GM23248 (cell line): ENCODE measurements around the gene MEGF9. TPM values are rescaled to one million over a fixed set of nuclear protein-coding genes. Genes with fewer than 3 reads are reported as not detected.
"Not testable (repeated sequence)": the region's sequence is repeated elsewhere in the genome, so short reads cannot be mapped to it uniquely, and the experiment has no call there.

ENCODE experiments used
- DNase-seq: peaks from one replicate; pipeline ENCODE4 v3.0.0-alpha.2; 2015
- H2AFZ ChIP-seq: fragments of 200-600 bp; sonication (generic); 2 replicates; pipeline ENCODE4 v1.6.1; 2016; ENCODE audit warnings: antibody characterized with exemption
- H3F3A ChIP-seq: fragments of 200-600 bp; sonication (generic); 2 replicates; pipeline ENCODE4 v1.6.1; 2016; ENCODE audit warnings: mild to moderate bottlenecking, antibody characterized with exemption, mixed run types; ENCODE audit not compliant: insufficient read depth
- H3K27ac ChIP-seq: fragments of 200-600 bp; sonication (generic); 2 replicates; pipeline ENCODE4 v1.5.1; 2016; ENCODE audit warnings: mild to moderate bottlenecking
- H3K27me3 ChIP-seq: fragments of 200-600 bp; sonication (generic); replicated peaks from 2 replicates; pipeline ENCODE4 v1.6.1; 2016; ENCODE audit warnings: mild to moderate bottlenecking; ENCODE audit not compliant: insufficient read depth
- H3K36me3 ChIP-seq: fragments of 200-600 bp; sonication (generic); 2 replicates; pipeline ENCODE4 v1.6.1; 2016; ENCODE audit warnings: low read depth, mild to moderate bottlenecking
- H3K4me1 ChIP-seq: fragments of 200-600 bp; sonication (generic); 2 replicates; pipeline ENCODE4 v1.6.1; 2016; ENCODE audit warnings: mild to moderate bottlenecking; ENCODE audit not compliant: insufficient read depth
- H3K4me2 ChIP-seq: fragments of 200-600 bp; sonication (generic); one replicate; pipeline ENCODE4 v1.6.1; 2016; ENCODE audit warnings: mild to moderate bottlenecking; ENCODE audit not compliant: unreplicated experiment
- H3K4me3 ChIP-seq: fragments of 200-600 bp; sonication (generic); 2 replicates; pipeline ENCODE4 v1.5.1; 2016; ENCODE audit warnings: mild to moderate bottlenecking
- H3K79me2 ChIP-seq: fragments of 200-600 bp; sonication (generic); 2 replicates; pipeline ENCODE4 v1.6.1; 2016; ENCODE audit warnings: mild to moderate bottlenecking; ENCODE audit not compliant: insufficient read depth
- H3K9ac ChIP-seq: fragments of 200-600 bp; sonication (generic); 2 replicates; pipeline ENCODE4 v1.6.1; 2016; ENCODE audit warnings: mild to moderate bottlenecking
- H3K9me2 ChIP-seq: fragments of 200-600 bp; sonication (generic); 2 replicates; pipeline ENCODE4 v1.6.1; 2016; ENCODE audit warnings: mixed run types, mild to moderate bottlenecking, moderate library complexity; ENCODE audit not compliant: insufficient read depth
- H3K9me3 ChIP-seq: fragments of 200-600 bp; sonication (generic); one replicate; pipeline ENCODE4 v1.6.1; 2017; ENCODE audit warnings: low read depth
- H4K20me1 ChIP-seq: fragments of 200-600 bp; sonication (generic); 2 replicates; pipeline ENCODE4 v1.6.0; 2016; ENCODE audit not compliant: insufficient read depth
- EZH2 ChIP-seq: fragments of 200-600 bp; sonication (generic); IDR thresholded peaks from 2 replicates; pipeline ENCODE4 v1.6.1; 2018; ENCODE audit warnings: antibody characterized with exemption, mild to moderate bottlenecking; ENCODE audit not compliant: insufficient read depth, poor library complexity, severe bottlenecking
- EZH2phosphoT487 ChIP-seq: fragments of 200-600 bp; sonication (generic); IDR thresholded peaks from 2 replicates; pipeline ENCODE4 v1.6.1; 2018; ENCODE audit warnings: antibody characterized with exemption, moderate library complexity, mild to moderate bottlenecking, low read depth; ENCODE audit not compliant: insufficient read depth
- WGBS, 2 experiments: methylation state at CpG; one replicate each; pipeline ENCODE4 v1.1.6; 2015 to 2017; ENCODE audit warnings: low lambda C conversion rate in 2 of 2, low coverage in 1 of 2; ENCODE audit errors: missing lambda C conversion rate in 2 of 2; 5-methylcytosine and 5-hydroxymethylcytosine counted together
- in situ Hi-C: fragments of 300-500 bp; cut with MboI; formaldehyde crosslinking; loops from 2 replicates; pipeline ENCODE4 v1.15.0; 2020
- polyA plus RNA-seq: library from polyadenylated mRNA; unstranded; fragments of >200 nt; fragmentation: Nextera tagmentation; extraction: Ambion mirVana; gene quantifications from 2 replicates; pipeline ENCODE4 v1.2.1, GENCODE V29; 2016
- total RNA-seq: library from RNA; depleted of rRNA; stranded (reverse); fragments of >200 nt; shearing (Covaris generic); gene quantifications from 2 replicates; pipeline ENCODE4 v1.2.3, GENCODE V29; 2014

The MEGF9 gene
- total and polyA plus RNA-seq, 2 experiments from 2014 or later, result 2.1 to 3.8 TPM

GRCh38 chr9:120750421-120750820 lies 36.2 kb upstream of the MEGF9 start:
- no peak overlapping the region for H3K27ac ChIP-seq
- H3F3A ChIP-seq, result no peaks in the 10 kb centered on the region
- H3K27me3 ChIP-seq, result no peaks in the 10 kb centered on the region
- H3K4me1 ChIP-seq, result 0 out of 2 replicates have a peak, but pooled peaks cover 5% of the 10 kb centered on the region
- no peak overlapping the region for H3K4me2 ChIP-seq
- no peaks in the 10 kb centered on the region for H3K79me2 ChIP-seq
- WGBS, 2 experiments, result 95 to 98% methylated on average over 5 of the region's 5 CpGs
- H3K36me3 ChIP-seq, result no peaks in the 10 kb centered on the region
- no peaks in the 10 kb centered on the region for H4K20me1 ChIP-seq
- DNase-seq, result peak; percentile 39
- no peaks in the 10 kb centered on the region for H3K9me3 ChIP-seq
- H3K9ac ChIP-seq, result no peak overlapping the region
- in situ Hi-C loops, result loop anchor here (10.0 kb wide), 1 partner anchor 314 kb away; no protein-coding TSS in a partner anchor
- no peak overlapping the region for H3K4me3 ChIP-seq
- no peaks in the 10 kb centered on the region for H3K9me2 ChIP-seq
- TF ChIP-seq EZH2, result no peak
- no peak for TF ChIP-seq EZH2phosphoT487
- H2AFZ ChIP-seq, result no peak overlapping the region

GRCh38 chr9:120746366-120746765 lies 32.1 kb upstream of the MEGF9 start:
- H3K4me2 ChIP-seq, H3K36me3 ChIP-seq, H3K27me3 ChIP-seq, H2AFZ ChIP-seq, H3K4me1 ChIP-seq, H3F3A ChIP-seq, DNase-seq, H3K27ac ChIP-seq, H3K4me3 ChIP-seq, H4K20me1 ChIP-seq, H3K9me2 ChIP-seq, H3K9me3 ChIP-seq, H3K79me2 ChIP-seq, H3K9ac ChIP-seq, in situ Hi-C loops: not testable (repeated sequence)
- 96 to 97% methylated on average over 21 to 22 of the region's 26 CpGs for WGBS, 2 experiments

- Histone ChIP-seq H4K20me1 (no peaks in the 10 kb centered on the region), H3K4me1 (0 out of 2 replicates have a peak, but pooled peaks cover under 1% of the 10 kb centered on the region), H3K4me2 (no peak overlapping the region), H3K36me3 (no peaks in the 10 kb centered on the region), H3K9me3 (no peaks in the 10 kb centered on the region), H3K9me2 (no peaks in the 10 kb centered on the region), H3K9ac (no peak overlapping the region), H3K79me2 (no peaks in the 10 kb centered on the region), H3F3A (no peaks in the 10 kb centered on the region), H3K27ac (no peak overlapping the region), H2AFZ (no peak overlapping the region), H3K4me3 (no peak overlapping the region), H3K27me3 (no peaks in the 10 kb centered on the region)
- in situ Hi-C loops, result no loop called here
- TF ChIP-seq EZH2, result no peak
- no peak for TF ChIP-seq EZH2phosphoT487
- WGBS, 2 experiments, result 97 to 98% methylated on average over 6 of the region's 6 CpGs
- no peak for DNase-seq
These were observed 31.0 kb upstream of the MEGF9 start for GRCh38 chr9:120745278-120745677.

- no peak overlapping the region for H3K4me3 ChIP-seq
- H3F3A ChIP-seq, result no peaks in the 10 kb centered on the region
- DNase-seq, result peak; percentile 60
- no peak overlapping the region for H3K4me2 ChIP-seq
- TF ChIP-seq EZH2phosphoT487, result no peak
- TF ChIP-seq EZH2, result no peak
- H2AFZ ChIP-seq, result no peak overlapping the region
- no peaks in the 10 kb centered on the region for H3K9me3 ChIP-seq
- WGBS, 2 experiments, result 81 to 87% methylated on average over 6 of the region's 6 CpGs
- no peaks in the 10 kb centered on the region for H4K20me1 ChIP-seq
- H3K27ac ChIP-seq, result no peak overlapping the region
- in situ Hi-C loops, result no loop called here
- H3K36me3 ChIP-seq, result no peaks in the 10 kb centered on the region
- no peaks in the 10 kb centered on the region for H3K27me3 ChIP-seq
- H3K9ac ChIP-seq, result no peak overlapping the region
- H3K9me2 ChIP-seq, result no peaks in the 10 kb centered on the region
- H3K4me1 ChIP-seq, result no peaks in the 10 kb centered on the region
- H3K79me2 ChIP-seq, result no peaks in the 10 kb centered on the region
These were observed 28.7 kb upstream of the MEGF9 start for GRCh38 chr9:120742951-120743416.

- in situ Hi-C loops, result no loop called here
- Histone ChIP-seq H3K9me3 (no peaks in the 10 kb centered on the region), H3K4me1 (no peaks in the 10 kb centered on the region), H3K27me3 (no peaks in the 10 kb centered on the region), H3K4me3 (no peak overlapping the region), H3K4me2 (no peak overlapping the region), H3K9ac (no peak overlapping the region), H3K36me3 (no peaks in the 10 kb centered on the region), H3F3A (no peaks in the 10 kb centered on the region), H3K27ac (no peak overlapping the region), H3K9me2 (no peaks in the 10 kb centered on the region), H2AFZ (no peak overlapping the region), H4K20me1 (no peaks in the 10 kb centered on the region), H3K79me2 (no peaks in the 10 kb centered on the region)
- TF ChIP-seq EZH2 (no peak), EZH2phosphoT487 (no peak)
- DNase-seq, result no peak
- 79 to 82% methylated on average over 1 of the region's 1 CpG for WGBS, 2 experiments
These were observed 27.4 kb upstream of the MEGF9 start for GRCh38 chr9:120741701-120742100.
